ENCODE measurements around the gene SDS. TPM values are rescaled to one million over a fixed set of nuclear protein-coding genes. Genes with fewer than 3 reads are reported as not detected.

The SDS gene
- total RNA-seq, 1 experiment from 2014 or later = not detected

- Histone ChIP-seq H2AK5ac (ENCODE audit: insufficient read length, low read length) (no peak overlapping the region), H4K91ac (ENCODE audit: insufficient read length, low read depth, low read length) (no peak overlapping the region), H4K5ac (ENCODE audit: insufficient read length, low read depth, low read length) (no peak overlapping the region), H3T11ph (ENCODE audit: low read length) (no peak overlapping the region), H4K8ac (replicated peaks; ENCODE audit: insufficient read length, low read depth, low read length) (no peak overlapping the region), H4K20me1 (ENCODE audit: control insufficient read depth, insufficient read depth, insufficient read length) (no peaks in the 10 kb centered on the region), H3K4me1 (ENCODE audit: insufficient read depth, low read length) (no peaks in the 10 kb centered on the region; the same call in 1 of the 2 replicates), H3K9ac (ENCODE audit: extremely low read depth, insufficient read length, low read length) (no peak overlapping the region), H3K4me2 (ENCODE audit: insufficient read depth, insufficient read length, low read length) (no peak overlapping the region), H2BK15ac (ENCODE audit: low read depth, low read length) (no peak overlapping the region), H3K27me3 (ENCODE audit: insufficient read depth, low read length) (no peaks in the 10 kb centered on the region), H3K79me1 (ENCODE audit: insufficient read depth, low read depth, low read length, poor library complexity, severe bottlenecking) (no peaks in the 10 kb centered on the region), H2AFZ (ENCODE audit: low read length) (no peak overlapping the region), H3K18ac (ENCODE audit: insufficient read length, low read depth, low read length) (no peak overlapping the region), H3K27ac (ENCODE audit: insufficient read length, low read depth, low read length) (no peak overlapping the region), H3K23ac (ENCODE audit: insufficient read length, low read depth, low read length) (no peak overlapping the region), H3K79me2 (ENCODE audit: insufficient read depth, low read length) (no peaks in the 10 kb centered on the region), H2BK120ac (ENCODE audit: low read depth, low read length, poor library complexity, severe bottlenecking) (no peak overlapping the region), H2BK12ac (ENCODE audit: insufficient read length, low read depth, low read length) (no peak overlapping the region), H3K23me2 (ENCODE audit: insufficient read length, low read depth, low read length, poor library complexity, severe bottlenecking) (no peaks in the 10 kb centered on the region), H3K9me3 (ENCODE audit: control insufficient read depth, low read depth, low read length) (no peaks in the 10 kb centered on the region), H3K14ac (ENCODE audit: insufficient read depth, low read length) (no peak overlapping the region), H3K56ac (ENCODE audit: insufficient read length, low read depth, low read length) (no peak overlapping the region), H3K4ac (ENCODE audit: low read depth, low read length) (no peak overlapping the region), H2BK5ac (ENCODE audit: insufficient read length, low read length) (no peak overlapping the region), H2BK20ac (ENCODE audit: low read depth, low read length, poor library complexity, severe bottlenecking) (no peak overlapping the region)
- Mint-ChIP-seq H3K27ac (no peak overlapping the region), H3K36me3 (ENCODE audit: insufficient read depth in 1 of 3, low read depth in 3 of 3) (no peaks in the 10 kb centered on the region), H3K27me3 (ENCODE audit: low read depth) (peaks cover 8% of the 10 kb centered on the region), H3K4me3 (no peak overlapping the region), H3K9me3 (no peaks in the 10 kb centered on the region), H3K4me1 (peaks cover 3 to 21% of the 10 kb centered on the region in 2 experiments)
- no peak for DNase-seq
- no peak for TF ChIP-seq CTCF (conservative IDR thresholded peaks at IDR 0.05)
Observed at GRCh38 chr12:113351089-113351488, 52.6 kb downstream of the SDS start.
